Natural killer cell treated with Interleukin-12 subunit alpha and Interleukin-12 subunit beta and Interleukin-15 and Interleukin-18, amount 100 ng/mL, for 72 hours (primary cell): Measurements from ENCODE around the gene SIGLEC6. TPM values are rescaled to one million over a fixed set of nuclear protein-coding genes. Genes with fewer than 3 reads are reported as not detected.

Experiments used
- ATAC-seq, 2 donors: fragments of 150-1000 bp; cut with Tn5 transposase in 1 of 2; sonication (Bioruptor Pico), chemical (Tn5 transposase) in 1 of 2; 2 replicates each; pipeline ENCODE4 v1.10.0; 2021
- DNase-seq: peaks from one replicate; pipeline ENCODE4 v3.0.0; 2022; ENCODE audit warnings: low spot score
- H3K27ac Mint-ChIP-seq, 2 donors: 1 replicate in 1 of 2; 2 replicates in 1 of 2; pipeline ENCODE4 v1.8.0; 2022; ENCODE audit warnings: mixed read lengths in 2 of 2, mild to moderate bottlenecking in 1 of 2, moderate library complexity in 1 of 2
- H3K27me3 Mint-ChIP-seq, 2 donors: 1 replicate in 1 of 2; 2 replicates in 1 of 2; pipeline ENCODE4 v1.8.0; 2022; ENCODE audit warnings: mixed read lengths in 2 of 2
- H3K36me3 Mint-ChIP-seq: one replicate; pipeline ENCODE4 v1.8.0; 2022; ENCODE audit warnings: mixed read lengths
- H3K4me1 Mint-ChIP-seq, 2 donors: 1 replicate in 1 of 2; 2 replicates in 1 of 2; pipeline ENCODE4 v1.8.0; 2022; ENCODE audit warnings: low read depth in 2 of 2, mixed read lengths in 2 of 2, mild to moderate bottlenecking in 1 of 2
- H3K4me3 Mint-ChIP-seq: one replicate; pipeline ENCODE4 v1.8.0; 2022; ENCODE audit warnings: mixed read lengths
- H3K9me3 Mint-ChIP-seq: 2 replicates; pipeline ENCODE4 v1.8.0; 2022; ENCODE audit warnings: mixed read lengths
- total RNA-seq, 2 donors: library from RNA; stranded (reverse); gene quantifications; one replicate each; pipeline ENCODE4 v1.2.3, GENCODE V29; 2022

Gene SIGLEC6
- total RNA-seq, 2 donors from 2014 or later, result 1.0 TPM; not detected in 1

DNA sequence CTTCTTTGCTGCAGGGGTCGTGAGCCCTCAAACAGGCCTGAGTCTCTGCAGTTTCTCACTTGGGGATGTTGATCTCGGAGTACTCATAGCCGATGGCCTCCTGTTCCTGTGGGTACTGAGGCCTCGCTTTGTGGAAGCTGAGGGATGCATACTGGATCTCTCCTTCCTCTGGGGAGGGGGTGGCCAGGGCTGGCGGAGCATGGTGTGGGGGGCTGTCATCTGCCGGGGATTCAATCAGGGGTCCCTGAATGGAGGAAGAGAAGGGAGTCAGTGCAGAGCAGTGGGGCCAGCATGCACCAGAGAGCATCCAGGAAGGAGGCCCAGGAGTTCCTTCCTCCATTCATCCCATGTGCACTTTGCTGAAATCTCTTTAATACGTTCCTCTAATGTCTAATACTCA is 39.9 kb downstream of the SIGLEC6 start:
- H3K9me3 Mint-ChIP-seq, result peaks cover 6% of the 10 kb centered on the region
- H3K4me3 Mint-ChIP-seq, result no peak overlapping the region
- H3K27ac Mint-ChIP-seq, result no peak overlapping the region
- H3K4me1 Mint-ChIP-seq, result no peaks in the 10 kb centered on the region
- H3K27me3 Mint-ChIP-seq, result peaks cover 22 to 24% of the 10 kb centered on the region in 2 donors
- ATAC-seq (no peak), DNase-seq (peak; percentile 44)
- no peaks in the 10 kb centered on the region for H3K36me3 Mint-ChIP-seq

DNA sequence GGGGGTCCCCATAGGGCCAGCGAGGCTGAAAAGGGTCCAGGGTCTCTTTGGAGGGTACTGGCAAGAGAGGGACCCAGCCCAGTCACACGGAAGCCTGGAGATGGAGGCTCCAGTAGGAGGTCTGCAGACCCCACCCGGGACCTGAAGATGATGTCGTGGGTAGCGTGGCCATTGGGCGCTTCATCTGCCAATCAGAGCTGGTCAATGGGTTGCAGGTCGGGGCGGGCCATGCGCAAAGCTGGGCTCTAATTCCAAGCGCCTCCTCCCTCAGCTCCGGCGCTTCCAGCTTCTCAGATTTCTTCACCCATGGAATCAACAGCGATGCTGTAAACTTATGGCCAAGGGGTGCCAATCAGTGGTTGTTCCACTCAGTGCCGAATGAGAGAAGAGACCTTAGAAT is 40.8 kb downstream of the SIGLEC6 start:
- Mint-ChIP-seq H3K27me3 (peaks cover 23 to 28% of the 10 kb centered on the region in 2 donors), H3K27ac (no peak overlapping the region), H3K9me3 (peaks cover 10% of the 10 kb centered on the region), H3K4me1 (no peaks in the 10 kb centered on the region), H3K36me3 (no peaks in the 10 kb centered on the region), H3K4me3 (no peak overlapping the region)
- no peak for ATAC-seq
- peak; percentile 28 for DNase-seq

DNA sequence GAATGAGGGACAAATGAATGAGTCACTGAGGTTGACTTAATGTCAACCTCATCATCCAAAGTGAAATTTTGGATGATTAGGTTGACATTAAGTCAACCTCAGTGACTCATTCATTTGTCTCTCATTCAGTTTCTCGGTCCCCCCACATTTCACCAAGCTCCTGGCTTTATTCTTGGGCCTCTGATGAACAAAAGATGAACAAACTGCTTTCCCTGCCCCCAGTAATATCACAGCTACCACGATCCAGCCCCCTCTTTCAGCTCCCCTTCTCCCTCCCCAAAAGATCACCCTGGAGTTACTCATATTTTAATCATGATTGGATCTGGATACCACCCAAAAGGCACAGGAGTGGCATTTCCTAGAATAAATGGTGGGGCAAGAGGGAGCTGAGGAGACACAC is 42.4 kb downstream of the SIGLEC6 start:
- H3K4me1 Mint-ChIP-seq, result no peaks in the 10 kb centered on the region
- H3K9me3 Mint-ChIP-seq, result peaks cover 10% of the 10 kb centered on the region
- no peaks in the 10 kb centered on the region for H3K36me3 Mint-ChIP-seq
- H3K4me3 Mint-ChIP-seq, result no peak overlapping the region
- no peak overlapping the region for H3K27ac Mint-ChIP-seq
- no peak for DNase-seq
- ATAC-seq, result no peak
- H3K27me3 Mint-ChIP-seq, result peaks cover 33 to 37% of the 10 kb centered on the region in 2 donors

DNA sequence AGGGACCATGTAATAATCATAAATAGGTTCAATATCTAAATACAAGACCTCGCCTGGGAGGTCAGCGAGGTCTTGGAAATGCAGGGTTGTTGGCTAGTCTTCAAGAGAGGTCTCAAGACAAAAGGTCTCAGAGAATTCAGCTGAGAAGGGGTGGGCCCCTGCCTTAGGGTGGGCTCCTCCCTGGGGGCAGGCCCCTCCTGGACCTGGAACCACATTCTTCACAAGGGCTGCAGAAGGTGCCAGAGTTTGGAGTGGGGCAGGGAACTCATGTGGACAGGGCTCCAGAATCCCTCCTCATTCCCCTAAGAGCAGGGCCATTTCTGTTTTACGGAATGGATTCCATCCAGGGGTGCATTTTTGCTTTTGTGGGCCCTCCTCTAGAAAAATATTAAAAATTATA is 43.0 kb downstream of the SIGLEC6 start:
- H3K36me3 Mint-ChIP-seq, result no peaks in the 10 kb centered on the region
- H3K27me3 Mint-ChIP-seq, result peaks cover 28 to 33% of the 10 kb centered on the region in 2 donors
- DNase-seq, result peak; percentile 35
- peaks cover 4% of the 10 kb centered on the region for H3K9me3 Mint-ChIP-seq
- no peak for ATAC-seq
- H3K4me3 Mint-ChIP-seq, result no peak overlapping the region
- H3K4me1 Mint-ChIP-seq, result no peaks in the 10 kb centered on the region
- H3K27ac Mint-ChIP-seq, result no peak overlapping the region

DNA sequence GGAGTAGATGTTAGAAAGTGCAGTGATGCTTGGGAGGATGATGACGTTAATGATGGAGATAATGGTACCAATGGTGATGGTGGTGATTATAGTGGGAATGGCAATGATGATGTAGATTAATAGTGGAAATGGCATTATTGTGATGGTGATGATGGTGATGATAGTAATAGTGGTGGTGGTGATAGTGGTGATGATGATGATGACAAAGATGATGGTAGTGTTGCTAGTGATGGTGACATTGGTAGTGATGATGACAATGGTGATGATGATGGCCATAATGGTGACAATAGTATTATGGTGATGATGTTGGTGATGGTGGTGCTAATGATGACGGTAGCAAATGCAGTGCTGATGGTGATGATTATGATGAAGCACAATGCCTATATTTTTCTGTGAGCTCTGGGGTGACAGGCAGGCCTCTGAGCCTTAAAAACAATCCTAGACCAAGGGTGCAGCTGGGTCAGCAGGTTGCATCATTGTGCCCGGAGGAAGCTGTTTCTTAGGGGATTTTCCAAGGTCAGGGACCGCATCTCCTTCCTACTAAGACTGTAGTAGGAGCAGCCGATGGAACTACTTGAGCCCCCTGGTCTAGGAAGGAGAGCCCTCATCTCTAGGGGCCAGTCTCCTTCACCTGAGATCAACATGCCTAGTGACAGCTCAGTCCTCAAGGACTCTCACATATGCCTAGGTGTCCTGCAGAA is 45.4 kb downstream of the SIGLEC6 start:
- no peak for DNase-seq

DNA sequence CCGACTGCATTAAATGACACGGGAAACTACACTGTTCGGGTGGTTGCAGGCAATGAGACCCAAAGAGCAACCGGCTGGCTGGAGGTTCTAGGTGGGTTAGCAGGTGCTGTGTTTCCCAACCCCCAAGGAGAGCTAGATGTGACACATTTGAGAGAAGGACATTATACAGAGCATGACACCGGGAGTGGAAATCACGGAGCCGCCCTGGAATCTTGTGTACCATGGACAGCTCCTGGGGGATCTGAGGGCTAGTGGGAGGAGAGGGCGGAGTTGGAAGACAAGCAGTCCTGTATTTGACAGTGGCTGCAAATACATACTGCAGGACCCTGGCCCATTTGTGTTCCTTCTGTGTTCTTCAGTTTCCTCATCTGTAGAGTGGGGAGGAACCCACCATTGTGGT is 50.9 kb downstream of the SIGLEC6 start:
- DNase-seq, result peak; percentile 35
- Mint-ChIP-seq H3K36me3 (no peaks in the 10 kb centered on the region), H3K27ac (no peak overlapping the region), H3K27me3 (peaks cover 41 to 50% of the 10 kb centered on the region in 2 donors), H3K4me1 (peaks cover 0 to 4% of the 10 kb centered on the region in 2 donors), H3K9me3 (no peaks in the 10 kb centered on the region), H3K4me3 (no peak overlapping the region)
- no peak for ATAC-seq

More for the DNA sequence above, 45.4 kb downstream of the SIGLEC6 start:
- no peaks in the 10 kb centered on the region for H3K36me3 Mint-ChIP-seq
- no peak for ATAC-seq
- no peak overlapping the region for H3K4me3 Mint-ChIP-seq
- no peak overlapping the region for H3K27ac Mint-ChIP-seq
- H3K4me1 Mint-ChIP-seq, result no peaks in the 10 kb centered on the region
- peaks cover 4% of the 10 kb centered on the region for H3K9me3 Mint-ChIP-seq
- peaks cover 22 to 39% of the 10 kb centered on the region in 2 donors for H3K27me3 Mint-ChIP-seq

DNA sequence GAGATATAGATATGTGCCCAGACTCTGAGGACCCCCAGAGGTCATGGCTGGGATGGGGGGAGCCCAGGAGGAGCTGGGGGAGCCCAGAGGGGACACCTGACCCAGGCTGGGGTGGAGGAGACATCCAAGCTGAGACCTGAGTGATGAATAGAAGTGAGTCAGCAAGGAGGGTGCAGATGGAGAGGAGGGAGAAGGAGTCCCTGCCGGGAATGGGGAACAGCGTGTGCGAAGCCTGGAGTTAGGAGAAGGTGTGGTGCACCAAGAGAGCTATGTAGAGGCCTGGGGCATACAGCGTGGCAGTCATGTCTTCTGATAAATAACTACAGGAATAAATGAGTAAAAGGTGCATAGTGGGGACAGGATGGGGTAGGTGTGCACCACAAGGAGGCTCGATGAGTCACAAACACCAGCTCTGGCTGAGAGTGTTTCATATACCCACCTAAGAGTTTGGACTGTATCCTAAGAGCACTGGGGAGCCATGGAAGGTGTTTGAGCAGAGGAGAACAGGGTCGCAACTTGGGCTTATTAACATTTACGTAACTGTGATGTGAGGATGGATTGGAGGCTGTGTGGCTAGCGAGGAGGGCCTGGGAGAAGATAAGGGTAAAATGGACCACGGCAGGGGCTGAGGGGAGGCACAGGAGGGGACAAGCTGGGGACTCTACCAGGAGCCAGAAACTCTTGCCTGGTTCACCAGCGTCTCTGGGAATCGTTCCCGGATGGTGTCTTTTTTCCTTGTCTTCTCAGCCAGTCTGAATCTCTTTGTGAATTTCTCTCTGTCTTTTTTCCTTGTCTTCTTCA is 51.7 kb downstream of the SIGLEC6 start:
- DNase-seq, result peak; percentile 50
- Mint-ChIP-seq H3K4me1 (peaks cover 0 to 4% of the 10 kb centered on the region in 2 donors), H3K4me3 (no peak overlapping the region), H3K9me3 (no peaks in the 10 kb centered on the region), H3K27me3 (peaks cover 36 to 47% of the 10 kb centered on the region in 2 donors), H3K27ac (no peak overlapping the region), H3K36me3 (no peaks in the 10 kb centered on the region)
- ATAC-seq, result no peak

DNA sequence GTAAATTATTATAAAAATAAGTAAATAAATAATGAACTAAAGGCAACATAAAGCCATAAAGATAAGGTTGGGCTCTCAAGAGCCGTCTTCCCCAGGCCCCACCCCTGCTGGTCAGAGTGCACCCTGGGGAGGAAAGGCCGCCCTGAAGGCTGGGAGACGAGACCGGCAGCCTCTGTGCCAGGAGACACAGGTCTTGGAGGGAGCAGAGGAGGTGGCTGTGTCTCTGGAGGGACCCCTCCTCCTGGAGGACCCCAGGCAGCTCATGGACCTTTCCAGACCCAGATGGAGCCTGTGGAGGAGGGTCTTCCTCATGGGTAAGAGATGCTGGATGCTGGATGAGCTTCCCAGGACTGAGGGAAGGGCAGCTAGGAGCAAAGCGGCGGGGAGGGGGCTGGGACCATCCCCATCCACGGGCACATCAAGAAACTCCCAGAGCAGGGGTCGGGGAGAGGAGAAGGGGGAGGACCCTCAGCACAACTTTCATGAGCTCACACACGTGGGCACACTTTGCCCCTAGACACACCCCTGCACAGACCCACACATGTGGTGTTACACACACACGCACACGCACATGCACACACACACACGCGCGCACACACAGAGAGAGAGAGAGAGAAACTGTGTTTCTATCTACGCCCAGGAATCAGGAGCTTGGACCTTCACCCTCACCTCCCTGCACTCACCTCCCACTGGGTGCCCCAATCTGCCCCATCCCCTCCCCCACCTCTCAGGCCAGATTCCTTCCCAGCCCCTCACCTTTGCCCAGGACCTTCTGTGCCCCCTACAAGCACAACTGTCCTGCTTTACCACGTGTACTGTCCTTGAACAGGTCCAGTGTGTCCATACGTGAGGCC is 52.9 kb downstream of the SIGLEC6 start, which contains the start of gene CEACAM18:
TSS of gene CEACAM18 (plus strand) at position 159 of the 854 bp plus-strand sequence.
- Mint-ChIP-seq H3K9me3 (no peaks in the 10 kb centered on the region), H3K27ac (no peak within 1 kb of the TSS), H3K27me3 (peaks cover 40 to 48% of the 10 kb centered on the region in 2 donors), H3K4me1 (peaks cover 0 to 4% of the 10 kb centered on the region in 2 donors), H3K36me3 (no peaks in the 10 kb centered on the region), H3K4me3 (no peak within 1 kb of the TSS)
- ATAC-seq, result no peak
- DNase-seq, result peak; percentile 38

DNA sequence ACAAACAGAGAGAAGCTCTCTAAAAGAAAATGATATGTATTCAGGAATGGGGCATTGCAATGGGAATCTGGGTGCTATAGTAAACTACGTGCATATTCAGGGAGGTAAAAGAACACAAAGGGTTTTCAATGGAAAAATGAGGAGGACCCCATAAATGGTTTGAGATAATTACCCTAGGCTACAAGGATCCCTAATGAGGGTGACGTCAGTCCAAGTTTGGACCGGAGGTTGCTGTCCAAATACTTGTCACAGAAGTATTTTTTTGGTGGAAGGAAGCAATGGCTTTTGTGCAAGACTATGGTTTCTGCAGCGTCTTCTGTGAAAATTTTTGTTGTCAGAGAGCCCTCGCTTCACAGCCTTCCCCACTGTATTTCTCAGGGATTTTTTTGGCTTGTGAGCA is 54.1 kb downstream of the SIGLEC6 start:
- no peak for ATAC-seq
- no peaks in the 10 kb centered on the region for H3K36me3 Mint-ChIP-seq
- H3K9me3 Mint-ChIP-seq, result no peaks in the 10 kb centered on the region
- peak; percentile 6 for DNase-seq
- no peak overlapping the region for H3K27ac Mint-ChIP-seq
- H3K27me3 Mint-ChIP-seq, result peaks cover 42 to 49% of the 10 kb centered on the region in 2 donors
- H3K4me3 Mint-ChIP-seq, result no peak overlapping the region
- peaks cover 4 to 7% of the 10 kb centered on the region in 2 donors for H3K4me1 Mint-ChIP-seq

DNA sequence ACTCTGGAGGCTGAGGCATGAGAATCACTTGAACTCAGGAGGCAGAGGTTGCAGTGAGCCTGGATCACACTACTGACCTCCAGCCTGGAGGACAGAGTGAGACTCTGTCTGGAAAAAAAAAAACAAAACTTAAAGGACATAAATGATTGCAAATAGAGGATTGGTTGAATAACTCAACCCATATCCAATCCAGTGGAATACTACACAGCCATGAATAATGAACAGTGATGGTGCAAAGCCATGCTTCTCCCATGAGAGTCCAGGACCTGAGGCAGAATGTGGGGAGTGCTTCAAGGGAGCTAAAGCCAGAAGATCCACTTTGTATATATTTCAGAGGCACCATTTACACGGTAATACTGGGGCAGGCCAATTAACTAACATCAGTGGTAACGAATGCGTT is 55.3 kb downstream of the SIGLEC6 start:
- peaks cover 39 to 45% of the 10 kb centered on the region in 2 donors for H3K27me3 Mint-ChIP-seq
- peaks cover 4 to 8% of the 10 kb centered on the region in 2 donors for H3K4me1 Mint-ChIP-seq
- no peak for ATAC-seq
- no peaks in the 10 kb centered on the region for H3K9me3 Mint-ChIP-seq
- no peak for DNase-seq
- no peak overlapping the region for H3K27ac Mint-ChIP-seq
- H3K4me3 Mint-ChIP-seq, result no peak overlapping the region
- H3K36me3 Mint-ChIP-seq, result no peaks in the 10 kb centered on the region

DNA sequence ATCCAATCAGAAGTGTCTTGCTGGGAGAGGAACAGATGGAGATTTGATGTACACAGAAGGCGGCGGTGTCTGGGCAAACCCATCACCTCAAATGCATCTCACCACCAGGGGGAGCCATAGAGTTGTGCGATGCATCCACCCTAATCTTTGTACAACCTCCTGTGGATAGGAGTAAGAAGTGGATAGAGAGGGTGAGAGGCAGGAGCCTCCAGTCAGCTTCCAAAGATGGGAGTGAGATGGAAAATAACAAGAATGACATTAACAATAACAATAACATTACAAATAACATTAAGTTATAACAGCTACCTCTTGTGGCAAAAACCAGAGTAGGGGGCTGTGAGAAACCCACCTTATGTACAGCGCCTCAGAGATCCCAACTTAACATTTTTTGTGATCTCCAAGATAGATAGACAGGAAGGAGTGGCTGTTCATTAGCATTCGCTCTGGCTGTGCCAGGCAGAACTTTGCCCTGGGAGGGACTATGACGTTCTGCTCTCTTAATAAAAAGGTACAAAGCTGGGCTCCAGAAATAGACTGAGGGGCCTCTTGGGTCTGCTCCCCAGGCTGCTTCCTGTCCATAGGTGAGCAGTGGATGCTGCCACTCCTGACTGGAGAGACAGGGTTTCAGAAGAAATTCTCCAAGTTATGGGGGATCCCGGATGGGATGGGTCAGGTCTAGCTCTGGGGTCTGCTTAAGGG is 58.3 kb downstream of the SIGLEC6 start:
- Mint-ChIP-seq H3K4me1 (peaks cover 0 to 8% of the 10 kb centered on the region in 2 donors), H3K36me3 (no peaks in the 10 kb centered on the region), H3K27ac (no peak overlapping the region), H3K27me3 (peaks cover 31 to 32% of the 10 kb centered on the region in 2 donors), H3K4me3 (no peak overlapping the region), H3K9me3 (no peaks in the 10 kb centered on the region)
- peak; percentile 85 for DNase-seq
- ATAC-seq, result peak; percentile 70 to 73

DNA sequence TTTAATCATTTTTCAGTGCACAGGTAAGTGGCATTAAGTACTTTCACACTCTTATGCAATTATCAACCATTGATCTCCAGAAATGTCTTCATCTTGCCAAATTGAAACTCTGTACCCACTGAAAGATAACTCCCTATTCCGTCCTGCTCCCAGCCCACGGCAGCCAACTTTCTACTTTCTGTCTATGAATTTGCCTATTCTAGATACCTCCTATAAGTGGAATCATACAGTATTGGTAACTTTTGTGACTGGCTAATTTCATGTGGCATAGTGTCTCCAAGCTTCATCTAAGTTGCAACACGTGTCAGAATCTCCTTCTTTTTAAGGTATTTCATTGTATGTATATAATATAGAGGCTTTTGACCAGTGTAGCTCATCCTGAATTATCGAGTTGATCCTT is 58.9 kb downstream of the SIGLEC6 start:
- no peaks in the 10 kb centered on the region for H3K36me3 Mint-ChIP-seq
- no peak for ATAC-seq
- H3K27ac Mint-ChIP-seq, result no peak overlapping the region

DNA sequence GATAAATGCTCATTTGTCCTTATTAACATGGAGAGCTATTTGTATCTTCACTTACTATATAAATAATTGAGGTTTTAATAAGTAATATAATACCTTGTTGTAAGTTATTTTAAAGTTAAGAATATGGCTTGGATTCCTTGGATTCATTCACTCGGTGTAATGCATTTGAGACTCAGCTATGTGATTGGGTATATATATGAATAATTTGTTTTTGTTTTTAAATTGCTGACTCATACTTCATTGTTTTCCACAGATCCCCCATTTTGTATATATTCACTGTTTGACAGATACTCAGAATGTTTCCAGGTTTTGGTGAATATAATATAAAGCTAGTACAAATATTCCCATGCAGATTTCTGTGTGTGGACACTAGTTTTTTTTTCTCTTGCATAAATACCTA is 59.9 kb downstream of the SIGLEC6 start:
- DNase-seq (no peak), ATAC-seq (no peak)
- Mint-ChIP-seq H3K9me3 (no peaks in the 10 kb centered on the region), H3K27ac (no peak overlapping the region), H3K36me3 (no peaks in the 10 kb centered on the region), H3K27me3 (peaks cover 24 to 37% of the 10 kb centered on the region in 2 donors), H3K4me1 (peaks cover 0 to 8% of the 10 kb centered on the region in 2 donors), H3K4me3 (no peak overlapping the region)

More for the DNA sequence above, 58.9 kb downstream of the SIGLEC6 start:
- DNase-seq, result no peak
- Mint-ChIP-seq H3K4me3 (no peak overlapping the region), H3K27me3 (peaks cover 28 to 33% of the 10 kb centered on the region in 2 donors), H3K9me3 (no peaks in the 10 kb centered on the region), H3K4me1 (peaks cover 0 to 8% of the 10 kb centered on the region in 2 donors)
